ENCODE data around the gene RFC4. TPM values are rescaled to one million over a fixed set of nuclear protein-coding genes. Genes with fewer than 3 reads are reported as not detected.

The RFC4 gene
- total and polyA plus RNA-seq, 9 of the 15 experiments (the other 6 are each of a cell fraction or from before 2014, with no cell fraction given) = 105 to 227 (median 180) TPM

DNA sequence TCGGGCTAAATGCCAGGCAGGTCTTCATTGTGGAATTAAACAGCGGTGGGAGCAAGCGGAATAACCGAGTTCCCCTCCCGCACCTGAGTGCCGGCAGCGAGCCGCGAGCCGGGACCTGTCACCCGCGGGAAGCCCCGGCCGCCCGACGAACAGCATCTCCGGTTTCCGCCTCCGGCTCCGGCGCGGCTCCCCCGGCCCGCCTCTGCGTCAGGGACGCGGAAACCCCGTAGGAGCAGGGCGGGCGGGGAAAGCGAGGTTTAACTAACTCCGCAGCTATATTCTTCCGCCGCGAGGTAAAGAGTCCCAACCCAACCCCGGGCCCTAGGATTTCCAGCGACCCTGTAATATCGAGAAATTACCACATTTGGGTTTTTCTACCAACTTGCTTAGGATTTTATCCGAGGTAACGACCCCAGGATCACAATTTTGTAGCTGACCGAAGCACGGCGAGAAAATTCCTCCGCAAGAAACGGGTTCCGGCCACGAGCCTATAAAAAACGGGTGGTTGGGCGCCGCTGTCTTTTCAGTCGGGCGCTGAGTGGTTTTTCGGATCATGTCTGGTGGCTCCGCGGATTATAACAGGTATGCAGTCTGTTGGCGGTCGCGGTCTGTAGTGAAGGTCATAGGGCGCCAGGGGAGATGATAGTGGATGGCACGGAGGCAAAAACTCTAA lies 23.1 kb downstream of the RFC4 start, which contains the start of gene EIF4A2 (continued):
- TF ChIP-seq, protein P1, sequence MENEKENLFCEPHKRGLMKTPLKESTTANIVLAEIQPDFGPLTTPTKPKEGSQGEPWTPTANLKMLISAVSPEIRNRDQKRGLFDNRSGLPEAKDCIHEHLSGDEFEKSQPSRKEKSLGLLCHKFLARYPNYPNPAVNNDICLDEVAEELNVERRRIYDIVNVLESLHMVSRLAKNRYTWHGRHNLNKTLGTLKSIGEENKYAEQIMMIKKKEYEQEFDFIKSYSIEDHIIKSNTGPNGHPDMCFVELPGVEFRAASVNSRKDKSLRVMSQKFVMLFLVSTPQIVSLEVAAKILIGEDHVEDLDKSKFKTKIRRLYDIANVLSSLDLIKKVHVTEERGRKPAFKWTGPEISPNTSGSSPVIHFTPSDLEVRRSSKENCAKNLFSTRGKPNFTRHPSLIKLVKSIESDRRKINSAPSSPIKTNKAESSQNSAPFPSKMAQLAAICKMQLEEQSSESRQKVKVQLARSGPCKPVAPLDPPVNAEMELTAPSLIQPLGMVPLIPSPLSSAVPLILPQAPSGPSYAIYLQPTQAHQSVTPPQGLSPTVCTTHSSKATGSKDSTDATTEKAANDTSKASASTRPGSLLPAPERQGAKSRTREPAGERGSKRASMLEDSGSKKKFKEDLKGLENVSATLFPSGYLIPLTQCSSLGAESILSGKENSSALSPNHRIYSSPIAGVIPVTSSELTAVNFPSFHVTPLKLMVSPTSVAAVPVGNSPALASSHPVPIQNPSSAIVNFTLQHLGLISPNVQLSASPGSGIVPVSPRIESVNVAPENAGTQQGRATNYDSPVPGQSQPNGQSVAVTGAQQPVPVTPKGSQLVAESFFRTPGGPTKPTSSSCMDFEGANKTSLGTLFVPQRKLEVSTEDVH (IDR thresholded peaks at IDR 0.05; ENCODE audit: low read depth, partially characterized antibody) = peak; percentile 78
- no peak for TF ChIP-seq RFX5 (IDR thresholded peaks at IDR 0.05; ENCODE audit: low read depth, low read length)
- TF ChIP-seq, protein P2, sequence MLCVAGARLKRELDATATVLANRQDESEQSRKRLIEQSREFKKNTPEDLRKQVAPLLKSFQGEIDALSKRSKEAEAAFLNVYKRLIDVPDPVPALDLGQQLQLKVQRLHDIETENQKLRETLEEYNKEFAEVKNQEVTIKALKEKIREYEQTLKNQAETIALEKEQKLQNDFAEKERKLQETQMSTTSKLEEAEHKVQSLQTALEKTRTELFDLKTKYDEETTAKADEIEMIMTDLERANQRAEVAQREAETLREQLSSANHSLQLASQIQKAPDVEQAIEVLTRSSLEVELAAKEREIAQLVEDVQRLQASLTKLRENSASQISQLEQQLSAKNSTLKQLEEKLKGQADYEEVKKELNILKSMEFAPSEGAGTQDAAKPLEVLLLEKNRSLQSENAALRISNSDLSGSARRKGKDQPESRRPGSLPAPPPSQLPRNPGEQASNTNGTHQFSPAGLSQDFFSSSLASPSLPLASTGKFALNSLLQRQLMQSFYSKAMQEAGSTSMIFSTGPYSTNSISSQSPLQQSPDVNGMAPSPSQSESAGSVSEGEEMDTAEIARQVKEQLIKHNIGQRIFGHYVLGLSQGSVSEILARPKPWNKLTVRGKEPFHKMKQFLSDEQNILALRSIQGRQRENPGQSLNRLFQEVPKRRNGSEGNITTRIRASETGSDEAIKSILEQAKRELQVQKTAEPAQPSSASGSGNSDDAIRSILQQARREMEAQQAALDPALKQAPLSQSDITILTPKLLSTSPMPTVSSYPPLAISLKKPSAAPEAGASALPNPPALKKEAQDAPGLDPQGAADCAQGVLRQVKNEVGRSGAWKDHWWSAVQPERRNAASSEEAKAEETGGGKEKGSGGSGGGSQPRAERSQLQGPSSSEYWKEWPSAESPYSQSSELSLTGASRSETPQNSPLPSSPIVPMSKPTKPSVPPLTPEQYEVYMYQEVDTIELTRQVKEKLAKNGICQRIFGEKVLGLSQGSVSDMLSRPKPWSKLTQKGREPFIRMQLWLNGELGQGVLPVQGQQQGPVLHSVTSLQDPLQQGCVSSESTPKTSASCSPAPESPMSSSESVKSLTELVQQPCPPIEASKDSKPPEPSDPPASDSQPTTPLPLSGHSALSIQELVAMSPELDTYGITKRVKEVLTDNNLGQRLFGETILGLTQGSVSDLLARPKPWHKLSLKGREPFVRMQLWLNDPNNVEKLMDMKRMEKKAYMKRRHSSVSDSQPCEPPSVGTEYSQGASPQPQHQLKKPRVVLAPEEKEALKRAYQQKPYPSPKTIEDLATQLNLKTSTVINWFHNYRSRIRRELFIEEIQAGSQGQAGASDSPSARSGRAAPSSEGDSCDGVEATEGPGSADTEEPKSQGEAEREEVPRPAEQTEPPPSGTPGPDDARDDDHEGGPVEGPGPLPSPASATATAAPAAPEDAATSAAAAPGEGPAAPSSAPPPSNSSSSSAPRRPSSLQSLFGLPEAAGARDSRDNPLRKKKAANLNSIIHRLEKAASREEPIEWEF (CRISPR knock-in tag; IDR thresholded peaks at IDR 0.05) = no peak
- no peak; the same call in 1 of the 2 replicates for TF ChIP-seq TCF3 (CRISPR knock-in tag; IDR thresholded peaks at IDR 0.05)
- TF ChIP-seq NFIX (CRISPR knock-in tag; IDR thresholded peaks at IDR 0.05; ENCODE audit: low read depth) = no peak
- no peak; the same call in 1 of the 2 replicates for TF ChIP-seq SMAD3 (CRISPR knock-in tag; conservative IDR thresholded peaks at IDR 0.05)
- TF ChIP-seq NBN (IDR thresholded peaks at IDR 0.05; ENCODE audit: low read depth) = peak; percentile 44
- no peak for TF ChIP-seq HNRNPK (IDR thresholded peaks at IDR 0.05; ENCODE audit: low read depth, low read length, poor library complexity, severe bottlenecking)
- no peak for TF ChIP-seq NFATC3 (IDR thresholded peaks at IDR 0.05)
- no peak for TF ChIP-seq ZNF507 (tag; conservative IDR thresholded peaks at IDR 0.05)
- no peak for TF ChIP-seq NEUROD1 (IDR thresholded peaks at IDR 0.05; ENCODE audit: borderline replicate concordance, low read depth, low read length, partially characterized antibody)
- peak; percentile 92 for TF ChIP-seq DIDO1 (tag; IDR thresholded peaks at IDR 0.05; ENCODE audit: low read depth)
- TF ChIP-seq ZNF212 (CRISPR knock-in tag; IDR thresholded peaks at IDR 0.05) = no peak
- no peak for TF ChIP-seq ZNF717 (CRISPR knock-in tag; IDR thresholded peaks at IDR 0.05)
- TF ChIP-seq TAL1 (IDR thresholded peaks at IDR 0.05) = no peak; the same call in 1 of the 2 replicates
- peak; percentile 84 for TF ChIP-seq CHCHD3 (CRISPR knock-in tag; IDR thresholded peaks at IDR 0.05)
- peak; percentile 82 for TF ChIP-seq BCOR (IDR thresholded peaks at IDR 0.05)
- TF ChIP-seq NR4A1 (CRISPR knock-in tag; IDR thresholded peaks at IDR 0.05) = no peak
- 0 out of 2 replicates have a peak, but pooled peaks have one; percentile 49 for TF ChIP-seq NR4A1 (tag; IDR thresholded peaks at IDR 0.05)
- no peak for TF ChIP-seq ZNF695 (CRISPR knock-in tag; IDR thresholded peaks at IDR 0.05)
- TF ChIP-seq RFX7 (CRISPR knock-in tag; IDR thresholded peaks at IDR 0.05) = no peak
- no peak for TF ChIP-seq SAFB2 (IDR thresholded peaks at IDR 0.05; ENCODE audit: borderline replicate concordance, low read depth, low read length, severe bottlenecking)
- TF ChIP-seq MTA2 (IDR thresholded peaks at IDR 0.05; ENCODE audit: low read depth) = no peak

Measured in K562 (cell line).